ENCODE results near the gene ALLC. TPM values are rescaled to one million over a fixed set of nuclear protein-coding genes. Genes with fewer than 3 reads are reported as not detected.
"Not testable (repeated sequence)": the region's sequence is repeated elsewhere in the genome, so short reads cannot be mapped to it uniquely, and the experiment has no call there.

Gene ALLC
- total RNA-seq, 1 donor = under 0.01 TPM

GRCh38 chr2:3612639-3613523 is 45.1 kb upstream of the ALLC start:
- DNase-seq (ENCODE audit: low read depth) = no peak
- TF ChIP-seq CTCF (IDR thresholded peaks at IDR 0.05; ENCODE audit: insufficient read depth, low read depth, low read length) = no peak
- no peak overlapping the region for H3K4me3 ChIP-seq (ENCODE audit: low read depth, low read length)

GRCh38 chr2:3613524-3613905 is 44.5 kb upstream of the ALLC start:
- TF ChIP-seq CTCF (IDR thresholded peaks at IDR 0.05; ENCODE audit: insufficient read depth, low read depth, low read length) = no peak
- no peak overlapping the region for H3K4me3 ChIP-seq (ENCODE audit: low read depth, low read length)
- DNase-seq (ENCODE audit: low read depth) = no peak

- not testable (repeated sequence) for DNase-seq (ENCODE audit: low read depth); H3K4me3 ChIP-seq (ENCODE audit: low read depth, low read length)
These were observed 43.3 kb upstream of the ALLC start for GRCh38 chr2:3614743-3615142.

- H3K4me3 ChIP-seq (ENCODE audit: low read depth, low read length); DNase-seq (ENCODE audit: low read depth): not testable (repeated sequence)
These were observed 42.3 kb upstream of the ALLC start for GRCh38 chr2:3615541-3616200.

GRCh38 chr2:3616435-3617197 is 41.4 kb upstream of the ALLC start:
- H3K4me3 ChIP-seq (ENCODE audit: low read depth, low read length); DNase-seq (ENCODE audit: low read depth): not testable (repeated sequence)

GRCh38 chr2:3617198-3617890 is 40.7 kb upstream of the ALLC start:
- no peak for TF ChIP-seq CTCF (IDR thresholded peaks at IDR 0.05; ENCODE audit: insufficient read depth, low read depth, low read length)
- no peak for DNase-seq (ENCODE audit: low read depth)

GRCh38 chr2:3618367-3618766 is 39.6 kb upstream of the ALLC start:
- TF ChIP-seq CTCF (IDR thresholded peaks at IDR 0.05; ENCODE audit: insufficient read depth, low read depth, low read length) = no peak
- H3K4me3 ChIP-seq (ENCODE audit: low read depth, low read length) = no peak overlapping the region
- no peak for DNase-seq (ENCODE audit: low read depth)

More at GRCh38 chr2:3617198-3617890, 40.7 kb upstream of the ALLC start:
- H3K4me3 ChIP-seq (ENCODE audit: low read depth, low read length) = no peak overlapping the region

- no peak for DNase-seq (ENCODE audit: low read depth)
- H3K4me3 ChIP-seq (ENCODE audit: low read depth, low read length) = no peak overlapping the region
- TF ChIP-seq CTCF (IDR thresholded peaks at IDR 0.05; ENCODE audit: insufficient read depth, low read depth, low read length) = no peak
These were observed 39.0 kb upstream of the ALLC start for GRCh38 chr2:3619033-3619432.

GRCh38 chr2:3619661-3620060 is 38.3 kb upstream of the ALLC start:
- not testable (repeated sequence) for DNase-seq (ENCODE audit: low read depth); H3K4me3 ChIP-seq (ENCODE audit: low read depth, low read length)
